CD4-positive, alpha-beta T cell treated with Interleukin-17A for 1 hour (primary cell): ENCODE measurements around the gene GPHN.

Experiments
- DNase-seq: peaks from one replicate; pipeline ENCODE4 v3.0.0-alpha.2; 2020

The GPHN gene

DNA sequence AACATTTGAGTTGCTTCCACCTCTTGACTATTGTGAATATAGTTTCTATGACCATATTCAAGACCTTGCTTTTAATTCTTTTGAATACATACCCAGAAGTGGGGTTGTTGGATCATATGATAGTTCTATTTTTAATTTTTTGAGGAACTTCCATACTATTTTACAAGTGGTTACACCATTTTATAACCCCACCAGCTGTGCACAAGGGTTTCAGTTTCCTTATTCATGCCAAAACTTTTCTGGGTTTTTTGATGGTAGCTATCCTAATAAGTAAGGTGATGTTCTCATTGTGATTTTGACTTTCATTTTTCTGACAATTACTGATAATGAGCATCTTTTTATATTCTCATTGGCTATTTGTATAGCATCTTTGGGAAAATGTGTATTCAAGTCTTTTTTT lies 571.9 kb downstream of the GPHN start:
- no peak for DNase-seq

GRCh38 chr14:67108230-67108629 lies 600.3 kb downstream of the GPHN start:
- no peak for DNase-seq

- no peak for DNase-seq
Observed at GRCh38 chr14:67111022-67111421, 603.1 kb downstream of the GPHN start.

DNA sequence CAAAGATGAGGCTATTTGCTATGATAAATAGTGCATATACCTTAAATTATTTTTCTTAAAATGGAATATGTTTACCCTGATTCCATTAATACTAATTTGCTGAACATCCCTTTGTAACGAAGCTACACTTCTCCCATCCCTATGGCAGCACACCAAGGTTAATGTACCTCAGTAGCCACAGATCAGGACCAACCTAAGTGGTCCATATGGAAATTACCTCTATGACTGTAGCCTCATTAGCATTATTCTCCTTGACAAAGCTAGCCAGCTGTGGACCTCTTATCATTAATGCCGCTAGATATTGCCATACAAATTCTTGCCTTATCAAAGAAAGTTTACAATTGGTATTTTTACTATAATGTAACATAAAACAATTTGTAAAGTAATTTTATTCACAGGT lies 604.4 kb downstream of the GPHN start:
- DNase-seq: no peak

- DNase-seq: no peak
Observed at GRCh38 chr14:67127174-67127573, 619.2 kb downstream of the GPHN start.

DNA sequence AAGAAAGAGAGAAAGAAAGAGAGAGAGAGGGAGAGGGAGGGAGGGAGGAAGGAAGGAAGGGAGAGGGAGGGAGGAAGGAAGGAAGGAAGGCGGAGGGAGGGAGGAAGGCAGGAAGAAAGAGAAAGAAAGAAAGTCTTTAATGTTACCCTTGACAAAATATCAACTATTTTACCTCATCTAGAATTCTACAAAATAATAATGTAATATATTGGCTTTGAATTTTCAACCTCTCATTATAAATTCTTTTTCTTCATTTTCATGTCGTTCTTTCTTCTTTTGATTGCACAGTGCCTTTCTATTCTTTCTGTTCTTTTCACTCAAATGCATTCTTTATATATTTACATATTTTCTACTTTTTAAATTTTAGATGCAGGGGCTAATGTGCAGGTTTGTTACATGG lies 621.8 kb downstream of the GPHN start:
- DNase-seq: no peak

- DNase-seq: no peak
Observed at GRCh38 chr14:67131691-67132090, 623.7 kb downstream of the GPHN start.

DNA sequence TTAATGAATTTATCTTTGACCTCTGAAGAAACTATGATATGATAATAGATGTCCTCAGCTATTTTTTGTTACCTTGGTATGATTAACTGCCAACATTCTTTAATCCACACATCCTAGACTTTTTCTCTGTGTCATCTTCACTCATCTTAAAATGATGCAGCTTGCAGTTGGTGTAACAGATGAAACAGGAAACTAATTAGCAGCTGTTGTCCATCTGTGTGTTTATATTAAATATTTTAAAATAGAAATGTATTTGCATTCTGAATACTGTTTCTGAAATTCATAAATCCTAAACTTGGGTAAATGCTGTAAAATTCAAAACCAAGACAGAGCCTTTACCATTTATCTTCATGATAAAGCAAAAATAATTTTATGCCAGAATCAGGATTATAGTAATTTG lies 625.2 kb downstream of the GPHN start:
- no peak for DNase-seq

GRCh38 chr14:67133595-67134441 lies 625.9 kb downstream of the GPHN start:
- no peak for DNase-seq

DNA sequence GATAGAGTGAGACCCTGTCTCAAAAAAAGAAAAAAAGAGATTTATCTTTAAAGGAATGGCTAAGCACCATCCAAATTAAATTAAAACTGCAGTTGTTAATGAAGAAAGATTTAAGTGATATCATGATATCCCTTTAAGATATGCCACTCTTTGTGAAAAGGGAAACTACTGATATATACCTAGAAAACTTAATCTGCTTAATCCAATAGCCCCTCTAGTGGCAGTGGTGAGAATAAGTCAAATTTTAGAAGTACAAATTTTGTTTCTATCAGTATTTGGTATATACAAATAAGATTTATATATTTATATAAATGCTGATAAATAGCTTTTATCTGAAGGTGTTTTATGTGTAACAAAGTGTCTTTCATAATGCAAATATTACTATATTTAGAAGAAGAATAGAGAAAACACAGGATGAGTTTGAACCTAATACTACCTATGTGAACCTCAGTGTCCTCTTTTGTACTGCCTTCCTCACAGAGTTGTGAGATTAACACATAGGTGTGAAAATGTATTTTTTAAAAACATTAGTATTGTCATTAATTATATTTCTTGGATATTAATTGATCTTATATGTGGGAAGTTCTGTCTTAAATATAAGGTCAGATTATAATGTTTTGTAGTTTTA lies 629.9 kb downstream of the GPHN start:
- DNase-seq: peak; percentile 1

DNA sequence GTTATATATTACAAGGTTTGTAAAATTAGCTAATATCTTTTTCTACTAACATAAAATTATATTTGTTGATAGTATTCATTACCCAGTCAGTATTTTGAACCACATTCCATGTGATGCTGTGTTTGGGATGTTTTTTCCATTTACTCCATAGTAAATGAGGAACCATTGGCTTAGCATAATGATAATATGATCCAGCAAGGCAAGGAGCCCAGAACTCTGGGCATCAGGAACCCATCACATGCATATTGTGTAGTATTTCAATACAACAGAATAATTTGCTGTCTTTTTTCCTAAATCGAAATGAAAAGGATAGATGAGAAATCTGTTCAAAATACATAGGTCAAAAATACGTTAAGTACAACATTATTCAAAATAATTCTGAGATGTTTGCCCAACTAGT lies 632.6 kb downstream of the GPHN start:
- no peak for DNase-seq

DNA sequence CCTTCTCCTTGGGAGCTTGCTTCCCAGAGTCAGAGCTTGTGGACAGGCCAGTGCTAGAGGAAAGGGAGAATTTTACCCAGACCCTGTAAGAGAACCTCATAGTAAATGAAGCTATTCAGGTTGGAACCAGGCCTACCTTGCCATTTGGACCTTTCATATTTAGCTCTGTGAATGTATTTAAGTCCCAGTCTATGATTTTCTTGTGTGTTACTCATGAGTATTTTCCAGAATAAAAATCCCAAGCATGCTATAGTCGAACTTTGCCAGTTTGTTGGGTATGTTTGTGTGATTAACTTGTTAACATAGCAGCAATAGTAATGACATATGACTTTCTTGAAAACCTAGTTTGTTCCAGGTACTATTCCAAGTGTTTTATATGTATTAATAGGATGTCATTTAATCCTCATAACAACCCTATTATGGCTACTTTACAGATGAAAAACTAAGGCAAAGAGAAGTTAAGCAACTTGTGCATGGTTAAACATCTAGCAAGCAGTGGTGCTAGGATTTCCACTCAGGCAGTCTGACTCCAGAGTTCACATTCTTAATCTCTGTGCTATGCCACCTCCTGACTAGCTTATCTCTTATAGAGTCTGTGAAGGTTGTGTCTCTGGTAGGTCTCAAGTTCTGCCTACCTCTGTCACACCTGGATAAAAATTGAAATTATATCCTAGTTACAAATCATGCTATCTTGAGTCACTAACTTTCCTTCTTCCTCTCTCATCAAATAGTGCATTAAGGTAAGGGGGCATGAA lies 633.4 kb downstream of the GPHN start:
- DNase-seq: no peak

GRCh38 chr14:67151082-67151666 lies 643.2 kb downstream of the GPHN start:
- DNase-seq: no peak

DNA sequence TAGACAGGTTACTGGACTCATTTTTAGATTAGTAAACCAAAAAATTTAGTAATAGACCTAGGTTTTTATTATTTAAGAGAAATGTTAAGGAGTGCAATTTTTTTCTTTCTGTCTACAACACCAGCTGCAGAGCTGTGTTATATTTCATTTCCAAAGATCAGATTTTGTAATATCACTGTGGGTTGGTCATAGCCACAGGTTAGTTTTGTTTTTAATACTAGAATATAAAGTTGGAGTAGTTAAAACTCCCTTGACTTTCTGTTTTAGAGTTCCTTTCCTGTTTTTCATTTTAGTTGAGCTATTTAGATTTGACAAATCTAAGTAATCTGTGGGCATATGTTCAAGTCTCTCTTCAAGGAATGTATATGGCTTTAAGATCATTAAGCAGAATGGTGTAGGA lies 650.6 kb downstream of the GPHN start:
- DNase-seq: no peak

DNA sequence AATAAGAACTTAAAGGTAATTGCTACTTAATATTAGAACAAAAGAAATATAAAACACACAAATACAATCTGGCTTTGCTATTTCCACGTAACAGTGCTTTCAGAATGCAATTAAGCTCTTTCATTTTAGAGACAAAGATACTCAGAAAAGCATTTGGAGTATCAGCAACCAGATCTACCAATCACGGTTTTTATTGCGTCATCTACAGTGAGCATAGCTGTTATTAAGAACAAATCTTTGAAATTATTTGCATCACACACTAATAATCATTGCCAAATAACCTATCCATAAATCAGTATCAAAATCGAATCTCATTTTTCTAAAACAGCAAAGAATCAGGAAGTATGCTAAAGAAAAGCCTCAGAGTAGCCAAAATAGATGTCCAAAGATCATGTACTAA lies 654.4 kb downstream of the GPHN start:
- no peak for DNase-seq

DNA sequence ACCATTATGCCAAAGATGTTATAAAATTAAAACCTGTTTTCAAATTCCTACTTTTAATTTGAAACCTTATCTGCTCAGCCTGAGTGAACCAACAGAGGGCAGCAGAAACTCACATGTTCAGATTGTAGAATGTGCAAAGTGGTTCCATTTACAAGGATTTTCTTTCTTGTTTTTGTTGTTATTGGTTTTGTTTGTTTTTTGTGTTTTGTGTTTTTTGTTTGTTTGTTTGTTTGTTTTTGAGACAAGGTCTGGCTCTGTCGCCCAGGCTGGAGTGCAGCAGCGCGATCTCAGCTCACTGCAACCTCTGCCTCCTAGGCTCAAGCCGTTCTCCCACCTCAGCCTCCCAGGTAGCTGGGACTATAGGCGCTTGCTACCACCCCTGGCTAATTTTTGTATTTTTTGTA lies 658.5 kb downstream of the GPHN start:
- DNase-seq: peak; percentile 49

GRCh38 chr14:67167420-67168109 lies 659.6 kb downstream of the GPHN start:
- DNase-seq: no peak

DNA sequence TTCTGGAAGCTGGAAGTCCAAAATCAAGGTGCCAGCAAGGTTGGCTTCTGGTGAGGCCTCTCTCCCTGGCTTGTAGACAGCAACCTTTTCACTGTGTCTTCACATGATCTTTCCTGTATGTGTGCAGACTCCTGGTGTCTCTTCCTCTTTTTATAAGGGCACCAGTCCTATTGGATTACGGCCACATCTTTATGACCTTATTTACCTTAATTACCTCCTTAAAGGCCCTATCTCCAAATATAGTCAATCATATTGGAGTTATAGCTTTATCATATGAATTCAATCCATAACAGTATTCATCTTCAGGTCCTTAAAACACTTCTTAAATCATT lies 660.1 kb downstream of the GPHN start:
- DNase-seq: no peak

DNA sequence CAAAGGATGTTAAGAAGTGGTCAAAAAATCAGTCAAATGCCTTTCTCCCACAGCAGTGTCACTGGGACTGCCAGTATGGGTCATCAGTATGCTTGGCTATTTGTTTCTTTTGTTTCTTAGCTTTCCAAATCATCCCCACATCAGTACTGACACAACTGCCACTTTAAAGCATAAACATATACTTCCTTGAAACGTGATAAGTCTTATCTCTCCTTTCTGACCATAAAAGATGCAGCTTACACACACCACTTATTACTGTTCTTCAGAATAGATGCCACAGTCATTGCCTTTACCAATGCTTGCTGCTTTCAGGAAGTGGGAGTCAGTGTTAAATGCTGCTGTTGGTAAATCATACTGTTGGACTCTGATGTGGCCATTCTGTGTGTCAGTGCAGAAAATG lies 662.7 kb downstream of the GPHN start:
- DNase-seq: no peak

DNA sequence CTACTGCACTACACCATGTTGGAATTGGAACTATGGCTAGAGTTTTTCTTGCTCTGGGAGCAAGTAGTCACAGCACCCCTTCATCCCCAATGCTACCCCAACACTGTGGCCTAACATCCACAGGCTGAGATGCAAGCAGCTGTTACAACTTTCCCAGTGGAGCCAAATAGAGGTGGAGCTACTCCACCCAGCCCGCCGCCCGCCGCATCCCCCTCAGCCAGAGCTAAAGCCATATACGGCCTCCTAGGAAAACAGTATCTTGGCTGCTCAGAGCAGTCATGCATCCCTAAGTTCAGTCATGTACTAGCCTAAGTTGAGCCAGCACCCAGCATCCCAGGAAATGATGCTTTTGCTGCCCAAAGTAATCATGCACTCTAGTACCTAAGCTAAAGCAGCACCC lies 664.1 kb downstream of the GPHN start:
- no peak for DNase-seq

DNA sequence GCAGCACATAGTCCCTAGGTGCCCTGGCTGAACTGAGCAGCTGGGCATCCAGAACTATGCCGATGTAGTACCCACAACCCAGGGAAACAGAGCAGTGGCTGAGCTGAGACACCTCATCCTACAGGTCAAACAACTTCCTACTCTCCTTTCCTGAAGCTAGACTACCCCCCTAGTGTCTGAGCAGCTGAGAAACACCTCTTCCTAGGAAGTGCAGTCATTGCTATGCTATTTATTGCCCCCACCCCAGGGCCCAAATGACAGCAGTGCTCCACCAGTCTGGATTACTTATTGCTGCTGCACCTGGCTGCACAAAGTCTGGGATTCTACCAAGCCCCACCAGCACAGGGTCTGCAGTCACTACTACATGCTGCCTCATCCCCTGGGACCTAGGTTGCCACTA lies 664.6 kb downstream of the GPHN start:
- DNase-seq: no peak

- no peak for DNase-seq
Observed at GRCh38 chr14:67173719-67174118, 665.8 kb downstream of the GPHN start.

GRCh38 chr14:67186172-67186768 lies 678.3 kb downstream of the GPHN start:
- no peak for DNase-seq
